Measurements from ENCODE around the gene ESRRG.

DNA sequence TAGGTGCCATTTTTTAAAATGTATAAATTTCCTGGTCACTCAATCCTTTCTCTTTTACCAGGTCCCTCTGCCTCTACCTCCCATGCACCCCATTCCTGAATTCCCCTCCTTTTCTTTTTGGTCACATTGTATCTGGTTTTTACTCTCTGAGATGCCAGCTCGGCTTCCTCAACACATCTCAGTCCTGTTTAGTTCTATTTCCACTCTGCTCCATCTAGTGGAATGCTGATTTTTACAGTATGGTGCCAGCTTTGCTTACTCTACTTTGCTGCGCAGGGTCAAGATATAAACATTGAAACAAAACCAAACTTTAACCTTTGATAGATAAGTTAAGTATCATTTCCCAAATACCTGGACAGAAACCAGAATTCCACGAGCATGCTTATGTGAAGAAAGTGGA is 96.0 kb downstream of the ESRRG start:
- TF ChIP-seq, protein P1, sequence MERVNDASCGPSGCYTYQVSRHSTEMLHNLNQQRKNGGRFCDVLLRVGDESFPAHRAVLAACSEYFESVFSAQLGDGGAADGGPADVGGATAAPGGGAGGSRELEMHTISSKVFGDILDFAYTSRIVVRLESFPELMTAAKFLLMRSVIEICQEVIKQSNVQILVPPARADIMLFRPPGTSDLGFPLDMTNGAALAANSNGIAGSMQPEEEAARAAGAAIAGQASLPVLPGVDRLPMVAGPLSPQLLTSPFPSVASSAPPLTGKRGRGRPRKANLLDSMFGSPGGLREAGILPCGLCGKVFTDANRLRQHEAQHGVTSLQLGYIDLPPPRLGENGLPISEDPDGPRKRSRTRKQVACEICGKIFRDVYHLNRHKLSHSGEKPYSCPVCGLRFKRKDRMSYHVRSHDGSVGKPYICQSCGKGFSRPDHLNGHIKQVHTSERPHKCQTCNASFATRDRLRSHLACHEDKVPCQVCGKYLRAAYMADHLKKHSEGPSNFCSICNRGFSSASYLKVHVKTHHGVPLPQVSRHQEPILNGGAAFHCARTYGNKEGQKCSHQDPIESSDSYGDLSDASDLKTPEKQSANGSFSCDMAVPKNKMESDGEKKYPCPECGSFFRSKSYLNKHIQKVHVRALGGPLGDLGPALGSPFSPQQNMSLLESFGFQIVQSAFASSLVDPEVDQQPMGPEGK (CRISPR knock-in tag; IDR thresholded peaks at IDR 0.05; ENCODE audit: borderline replicate concordance): no peak
- TF ChIP-seq, protein P2, sequence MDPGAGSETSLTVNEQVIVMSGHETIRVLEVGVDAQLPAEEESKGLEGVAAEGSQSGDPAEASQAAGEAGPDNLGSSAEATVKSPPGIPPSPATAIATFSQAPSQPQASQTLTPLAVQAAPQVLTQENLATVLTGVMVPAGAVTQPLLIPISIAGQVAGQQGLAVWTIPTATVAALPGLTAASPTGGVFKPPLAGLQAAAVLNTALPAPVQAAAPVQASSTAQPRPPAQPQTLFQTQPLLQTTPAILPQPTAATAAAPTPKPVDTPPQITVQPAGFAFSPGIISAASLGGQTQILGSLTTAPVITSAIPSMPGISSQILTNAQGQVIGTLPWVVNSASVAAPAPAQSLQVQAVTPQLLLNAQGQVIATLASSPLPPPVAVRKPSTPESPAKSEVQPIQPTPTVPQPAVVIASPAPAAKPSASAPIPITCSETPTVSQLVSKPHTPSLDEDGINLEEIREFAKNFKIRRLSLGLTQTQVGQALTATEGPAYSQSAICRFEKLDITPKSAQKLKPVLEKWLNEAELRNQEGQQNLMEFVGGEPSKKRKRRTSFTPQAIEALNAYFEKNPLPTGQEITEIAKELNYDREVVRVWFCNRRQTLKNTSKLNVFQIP (CRISPR knock-in tag; IDR thresholded peaks at IDR 0.05; ENCODE audit: borderline replicate concordance, low read depth): no peak
- TF ChIP-seq, protein P3, sequence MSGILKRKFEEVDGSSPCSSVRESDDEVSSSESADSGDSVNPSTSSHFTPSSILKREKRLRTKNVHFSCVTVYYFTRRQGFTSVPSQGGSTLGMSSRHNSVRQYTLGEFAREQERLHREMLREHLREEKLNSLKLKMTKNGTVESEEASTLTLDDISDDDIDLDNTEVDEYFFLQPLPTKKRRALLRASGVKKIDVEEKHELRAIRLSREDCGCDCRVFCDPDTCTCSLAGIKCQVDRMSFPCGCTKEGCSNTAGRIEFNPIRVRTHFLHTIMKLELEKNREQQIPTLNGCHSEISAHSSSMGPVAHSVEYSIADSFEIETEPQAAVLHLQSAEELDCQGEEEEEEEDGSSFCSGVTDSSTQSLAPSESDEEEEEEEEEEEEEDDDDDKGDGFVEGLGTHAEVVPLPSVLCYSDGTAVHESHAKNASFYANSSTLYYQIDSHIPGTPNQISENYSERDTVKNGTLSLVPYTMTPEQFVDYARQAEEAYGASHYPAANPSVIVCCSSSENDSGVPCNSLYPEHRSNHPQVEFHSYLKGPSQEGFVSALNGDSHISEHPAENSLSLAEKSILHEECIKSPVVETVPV (CRISPR knock-in tag; IDR thresholded peaks at IDR 0.05): no peak
- TF ChIP-seq ZNF70 (CRISPR knock-in tag; IDR thresholded peaks at IDR 0.05): no peak
- no peak for TF ChIP-seq ZFP3 (CRISPR knock-in tag; IDR thresholded peaks at IDR 0.05)
- no peak for TF ChIP-seq ZC3H10 (CRISPR knock-in tag; IDR thresholded peaks at IDR 0.05)
- TF ChIP-seq TOX (CRISPR knock-in tag; IDR thresholded peaks at IDR 0.05; ENCODE audit: borderline replicate concordance): no peak
- TF ChIP-seq BACH2 (CRISPR knock-in tag; IDR thresholded peaks at IDR 0.05; ENCODE audit: borderline replicate concordance): no peak
- no peak for TF ChIP-seq ZFP30 (CRISPR knock-in tag; IDR thresholded peaks at IDR 0.05)

All from SK-N-SH treated with all-trans-retinoic acid at 6 μM for 48 hours (cell line).